Mucosa of descending colon (tissue), 3 donors: ENCODE measurements around the gene GPC3. TPM values are rescaled to one million over a fixed set of nuclear protein-coding genes. Genes with fewer than 3 reads are reported as not detected.

Source experiments
- ATAC-seq: fragments of 200-7000 bp; cut with Tn5 transposase; one replicate; pipeline ENCODE4 v1.9.1; 2020; ENCODE audit warnings: mild to moderate bottlenecking, moderate library complexity
- DNase-seq, 3 donors: peaks; one replicate each; pipeline ENCODE4 v3.0.0-alpha.2; 2020
- H3K36me3 ChIP-seq: fragments of 200-600 bp; one replicate; pipeline ENCODE4 v1.8.0; 2021; ENCODE audit warnings: low read depth, mild to moderate bottlenecking
- H3K4me1 ChIP-seq: fragments of 200-600 bp; one replicate; pipeline ENCODE4 v1.8.0; 2021; ENCODE audit warnings: low read depth, mild to moderate bottlenecking
- H3K4me3 ChIP-seq: fragments of 200-600 bp; one replicate; pipeline ENCODE4 v1.8.0; 2021; ENCODE audit warnings: mild to moderate bottlenecking
- H3K9me3 ChIP-seq: fragments of 200-600 bp; one replicate; pipeline ENCODE4 v1.8.0; 2021; ENCODE audit warnings: mild to moderate bottlenecking
- CTCF ChIP-seq: fragments of 200-600 bp; IDR thresholded peaks from one replicate; pipeline ENCODE4 v1.8.0; 2022; ENCODE audit warnings: antibody characterized with exemption, mild to moderate bottlenecking
- intact Hi-C, 2 donors: fragments of 100-400 bp; cut with DNase I in 1 of 2; cut with micrococcal nuclease in 1 of 2; formaldehyde crosslinking; loops; one replicate each; pipeline versions ENCODE4 v1.11.0 to v1.11.1; 2022; cut with DNase I, micrococcal nuclease
- total RNA-seq, 3 donors: library from RNA; stranded (reverse); fragmentation: NEBNext Ultra II Directional in 2 of 3; extraction: Animal tissue kit (Norgen Biotek cat#: 25700) in 2 of 3; gene quantifications; one replicate each; pipeline versions ENCODE4 v1.2.1 to v1.2.4, GENCODE V29; 2021 to 2023
- donor health status: DM: no; HTN: no; CAD: no; lungs with moderate emphysema.
- donor health status: DM: no; HTN: no; CAD: no.
- donor health status: DM: no; HTN: yes; CAD: no.

Gene GPC3
- total RNA-seq, 3 donors from 2014 or later, result 0.55 to 2.8 (median 2.1) TPM

GRCh38 chrX:133544778-133545177 lies 440.6 kb downstream of the GPC3 start:
- no peak for TF ChIP-seq CTCF
- ATAC-seq, result no peak
- Histone ChIP-seq H3K4me3 (no peak overlapping the region), H3K9me3 (no peaks in the 10 kb centered on the region), H3K4me1 (no peaks in the 10 kb centered on the region), H3K36me3 (no peaks in the 10 kb centered on the region)
- DNase-seq, result no peak
- intact Hi-C loops, result no loop called here

- Histone ChIP-seq H3K9me3 (no peaks in the 10 kb centered on the region), H3K36me3 (no peaks in the 10 kb centered on the region), H3K4me1 (no peaks in the 10 kb centered on the region), H3K4me3 (no peak overlapping the region)
- ATAC-seq (peak; percentile 85), DNase-seq (no peak)
- TF ChIP-seq CTCF, result no peak
- intact Hi-C loops, result no loop called here
Observed at GRCh38 chrX:133544115-133544514, 441.3 kb downstream of the GPC3 start.

GRCh38 chrX:133543654-133544053 lies 441.7 kb downstream of the GPC3 start:
- H3K4me1 ChIP-seq, result no peaks in the 10 kb centered on the region
- ATAC-seq, result no peak
- H3K4me3 ChIP-seq, result no peak overlapping the region
- no peak for DNase-seq
- TF ChIP-seq CTCF, result no peak
- no peaks in the 10 kb centered on the region for H3K36me3 ChIP-seq
- intact Hi-C loops, result no loop called here
- no peaks in the 10 kb centered on the region for H3K9me3 ChIP-seq

- Histone ChIP-seq H3K4me1 (no peaks in the 10 kb centered on the region), H3K36me3 (no peaks in the 10 kb centered on the region), H3K9me3 (no peaks in the 10 kb centered on the region), H3K4me3 (no peak overlapping the region)
- no peak for ATAC-seq
- no peak for DNase-seq
- no peak for TF ChIP-seq CTCF
- intact Hi-C loops, result no loop called here
Observed at GRCh38 chrX:133542476-133542875, 442.9 kb downstream of the GPC3 start.

GRCh38 chrX:133541021-133541420 lies 444.4 kb downstream of the GPC3 start:
- Histone ChIP-seq H3K36me3 (no peaks in the 10 kb centered on the region), H3K4me1 (no peaks in the 10 kb centered on the region), H3K4me3 (no peak overlapping the region), H3K9me3 (no peaks in the 10 kb centered on the region)
- intact Hi-C loops, result no loop called here
- DNase-seq (no peak), ATAC-seq (no peak)
- TF ChIP-seq CTCF, result no peak

- Histone ChIP-seq H3K4me3 (no peak overlapping the region), H3K36me3 (no peaks in the 10 kb centered on the region), H3K9me3 (no peaks in the 10 kb centered on the region), H3K4me1 (no peaks in the 10 kb centered on the region)
- no peak for TF ChIP-seq CTCF
- ATAC-seq, result no peak
- intact Hi-C loops, result no loop called here
- DNase-seq, result no peak
Observed at GRCh38 chrX:133538148-133538547, 447.2 kb downstream of the GPC3 start.
